ENCODE measurements around the gene ECPAS. TPM values are rescaled to one million over a fixed set of nuclear protein-coding genes. Genes with fewer than 3 reads are reported as not detected.
A peak's percentile ranks its signal among the peaks of the same experiment; 100 is the strongest.

The ECPAS gene
- total RNA-seq, 2 donors from 2014 or later: 54.7 to 65.5 TPM

GRCh38 chr9:111463048-111463447, 21.1 kb downstream of the ECPAS start:
- Histone ChIP-seq H3K27ac (ENCODE audit: low read depth, low read length) (no peak overlapping the region), H3K27me3 (ENCODE audit: control insufficient read depth, insufficient read depth, low read length, poor library complexity, severe bottlenecking) (no peaks in the 10 kb centered on the region), H3K9ac (ENCODE audit: extremely low read depth, low read length, poor library complexity, severe bottlenecking) (no peak overlapping the region), H3K4me3 (ENCODE audit: low read length) (no peak overlapping the region), H3K9me3 (ENCODE audit: control insufficient read depth, low read length) (peaks cover 22% of the 10 kb centered on the region), H3K36me3 (ENCODE audit: control insufficient read depth, insufficient read depth, low read length) (peaks cover 5% of the 10 kb centered on the region), H3K4me1 (ENCODE audit: control insufficient read depth, insufficient read depth, low read length) (peaks cover 3% of the 10 kb centered on the region)
- Mint-ChIP-seq H3K9me3 (peaks cover 22% of the 10 kb centered on the region), H3K27me3 (ENCODE audit: insufficient read depth) (no peaks in the 10 kb centered on the region), H3K27ac (no peak overlapping the region), H3K36me3 (ENCODE audit: low read depth) (peaks cover 23% of the 10 kb centered on the region), H3K4me3 (no peak overlapping the region), H3K4me1 (peaks cover 14% of the 10 kb centered on the region)
- 94 to 97% methylated on average over 2 of the region's 2 CpGs for WGBS, 2 experiments (ENCODE audit: insufficient coverage in 1 of 2, insufficient read length in 1 of 2)
- TF ChIP-seq CTCF (conservative IDR thresholded peaks at IDR 0.05): no peak
- DNase-seq: no peak

- Mint-ChIP-seq H3K4me1 (peaks cover 41% of the 10 kb centered on the region), H3K36me3 (ENCODE audit: low read depth) (peaks cover 15% of the 10 kb centered on the region), H3K27me3 (ENCODE audit: insufficient read depth) (no peaks in the 10 kb centered on the region), H3K9me3 (peaks cover 22% of the 10 kb centered on the region), H3K4me3 (no peak overlapping the region), H3K27ac (no peak overlapping the region)
- no peak for TF ChIP-seq CTCF (conservative IDR thresholded peaks at IDR 0.05)
- H3K36me3 ChIP-seq (ENCODE audit: control insufficient read depth, insufficient read depth, low read length): peaks cover 5% of the 10 kb centered on the region
- no peak overlapping the region for H3K9ac ChIP-seq (ENCODE audit: extremely low read depth, low read length, poor library complexity, severe bottlenecking)
- H3K27me3 ChIP-seq (ENCODE audit: control insufficient read depth, insufficient read depth, low read length, poor library complexity, severe bottlenecking): no peaks in the 10 kb centered on the region
- H3K4me3 ChIP-seq (ENCODE audit: low read length): peak overlapping the region; percentile 4
- DNase-seq: no peak
- peaks cover 8% of the 10 kb centered on the region for H3K4me1 ChIP-seq (ENCODE audit: control insufficient read depth, insufficient read depth, low read length)
- H3K9me3 ChIP-seq (ENCODE audit: control insufficient read depth, low read length): peaks cover 22% of the 10 kb centered on the region
- no peak overlapping the region for H3K27ac ChIP-seq (ENCODE audit: low read depth, low read length)
- 63 to 71% methylated on average over 1 to 5 of the region's 7 CpGs for WGBS, 2 experiments (ENCODE audit: insufficient coverage in 1 of 2, insufficient read length in 1 of 2)
These were observed 25.8 kb downstream of the ECPAS start for GRCh38 chr9:111458139-111459009.

- H3K9me3 Mint-ChIP-seq: peaks cover 7% of the 10 kb centered on the region
- H3K36me3 Mint-ChIP-seq (ENCODE audit: low read depth): peaks cover 2% of the 10 kb centered on the region
- H3K36me3 ChIP-seq (ENCODE audit: control insufficient read depth, insufficient read depth, low read length): peaks cover 2% of the 10 kb centered on the region
- H3K4me3 ChIP-seq (ENCODE audit: low read length): no peak overlapping the region
- H3K9ac ChIP-seq (ENCODE audit: extremely low read depth, low read length, poor library complexity, severe bottlenecking): no peak overlapping the region
- H3K27ac Mint-ChIP-seq: peak overlapping the region; percentile 15
- no peak overlapping the region for H3K27ac ChIP-seq (ENCODE audit: low read depth, low read length)
- peaks cover 8% of the 10 kb centered on the region for H3K4me1 ChIP-seq (ENCODE audit: control insufficient read depth, insufficient read depth, low read length)
- 89% methylated on average over 2 of the region's 2 CpGs; no CpG with 5 or more reads in 1 of the 2 experiments for WGBS, 2 experiments (ENCODE audit: insufficient coverage in 1 of 2, insufficient read length in 1 of 2)
- no peak for DNase-seq
- no peaks in the 10 kb centered on the region for H3K27me3 ChIP-seq (ENCODE audit: control insufficient read depth, insufficient read depth, low read length, poor library complexity, severe bottlenecking)
- H3K4me3 Mint-ChIP-seq: no peak overlapping the region
- TF ChIP-seq CTCF (conservative IDR thresholded peaks at IDR 0.05): no peak
- H3K9me3 ChIP-seq (ENCODE audit: control insufficient read depth, low read length): peaks cover 10% of the 10 kb centered on the region
- peaks cover 45% of the 10 kb centered on the region for H3K4me1 Mint-ChIP-seq
- no peaks in the 10 kb centered on the region for H3K27me3 Mint-ChIP-seq (ENCODE audit: insufficient read depth)
These were observed 27.7 kb downstream of the ECPAS start for GRCh38 chr9:111456529-111456928.
